Stimulated activated CD4-positive, alpha-beta T cell treated with anti-CD3 and anti-CD28 coated beads, TNF-alpha, amount 100 ng/mL, for 48 hours (primary cell): ENCODE measurements around the gene QSOX2.
A peak's percentile ranks its signal among the peaks of the same experiment; 100 is the strongest.

Experiments used
- DNase-seq, 3 donors: peaks; one replicate each; pipeline ENCODE4 v3.0.0-alpha.2; 2020; ENCODE audit warnings: low read depth in 3 of 3

QSOX2 gene

GRCh38 chr9:136245219-136246150 is at the start of gene QSOX2:
QSOX2 (minus strand) TSS chr9:136245812; CDS start chr9:136245803, 9 bp downstream.
- peak; percentile 69 to 87 (median 75) for DNase-seq

DNA sequence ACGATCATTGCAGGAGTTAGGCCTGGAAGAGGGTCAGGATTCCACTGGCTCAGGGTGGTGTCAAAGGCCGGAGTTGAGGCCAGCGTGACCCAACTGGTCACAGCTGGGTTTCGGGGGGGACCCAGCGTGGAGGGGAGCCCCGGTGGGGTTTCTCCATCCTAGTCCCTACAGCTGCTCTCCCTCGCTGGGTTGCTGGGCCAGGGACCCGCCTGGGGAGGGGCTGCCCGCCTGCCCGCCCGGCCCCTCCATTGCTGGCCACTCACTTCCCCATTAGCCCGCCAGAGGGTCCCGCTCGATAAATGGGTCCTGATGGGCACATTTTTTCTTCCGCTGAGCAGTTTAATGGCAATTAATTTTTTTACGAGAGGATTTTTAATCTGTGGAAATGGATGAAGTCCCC is 49.4 kb upstream of the QSOX2 start:
- no peak for DNase-seq

- DNase-seq, result no peak
Measured at GRCh38 chr9:136294437-136294836, 48.8 kb upstream of the QSOX2 start.

DNA sequence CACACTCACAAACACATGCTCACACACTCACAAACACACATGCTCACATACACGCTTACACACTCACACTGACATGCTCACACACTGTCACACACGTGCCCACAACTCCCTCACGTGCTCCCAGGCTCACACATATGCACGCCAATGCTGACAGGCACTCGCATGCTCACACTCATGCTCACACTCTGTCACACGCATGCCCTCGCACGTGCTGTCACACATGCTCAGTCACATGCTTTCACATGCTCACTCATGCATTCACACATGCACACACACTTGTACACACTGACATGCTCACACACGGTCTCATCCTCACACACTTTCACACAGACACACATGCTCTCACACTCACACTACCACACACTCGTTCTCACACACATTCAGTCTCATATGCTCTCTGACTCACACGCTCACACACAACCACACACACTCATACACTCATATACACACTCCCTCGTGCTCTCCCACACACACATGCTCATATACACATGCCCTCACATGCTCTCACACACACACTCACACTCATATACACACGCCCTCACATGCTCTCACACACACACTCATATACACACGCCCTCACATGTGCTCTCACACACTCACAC is 48.0 kb upstream of the QSOX2 start:
- DNase-seq, result no peak

DNA sequence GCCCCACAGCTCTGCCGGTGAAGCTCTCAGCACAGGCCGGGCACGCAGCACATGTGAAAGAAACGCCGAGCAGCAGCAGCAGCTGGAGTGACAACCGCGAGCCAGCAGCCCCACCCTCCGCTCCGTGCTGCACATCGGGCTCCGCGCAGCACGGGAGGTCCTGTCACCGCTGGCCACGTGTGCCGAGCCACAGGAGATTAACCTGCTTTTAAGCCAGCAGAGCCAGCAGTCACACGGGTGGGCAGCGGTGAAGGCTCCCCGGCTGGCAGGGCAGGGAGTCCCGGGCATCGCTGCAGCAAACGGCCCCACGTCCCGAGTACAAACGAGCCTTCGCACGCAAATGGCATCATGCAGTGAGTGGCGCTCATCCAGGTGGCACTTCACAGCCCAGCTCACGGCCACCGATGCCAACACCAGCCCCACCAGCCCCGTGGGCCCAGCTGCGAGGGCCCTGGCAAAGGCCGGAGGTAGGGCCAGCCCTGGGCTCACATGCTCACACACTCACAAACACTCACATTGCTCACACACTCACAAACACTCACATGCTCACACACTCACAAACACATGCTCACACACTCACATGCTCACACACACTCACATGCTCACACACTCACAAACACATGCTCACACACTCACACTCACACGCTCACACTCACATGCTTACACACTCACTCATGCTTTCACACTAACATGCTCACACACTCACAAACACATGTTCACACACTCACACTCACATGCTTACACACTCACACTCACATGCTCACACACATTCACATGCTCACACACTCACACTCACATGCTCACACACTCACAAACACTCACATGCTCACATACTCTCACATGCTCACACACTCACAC is 47.2 kb upstream of the QSOX2 start:
- no peak for DNase-seq

- no peak for DNase-seq
Measured at GRCh38 chr9:136292026-136292538, 46.5 kb upstream of the QSOX2 start.

DNA sequence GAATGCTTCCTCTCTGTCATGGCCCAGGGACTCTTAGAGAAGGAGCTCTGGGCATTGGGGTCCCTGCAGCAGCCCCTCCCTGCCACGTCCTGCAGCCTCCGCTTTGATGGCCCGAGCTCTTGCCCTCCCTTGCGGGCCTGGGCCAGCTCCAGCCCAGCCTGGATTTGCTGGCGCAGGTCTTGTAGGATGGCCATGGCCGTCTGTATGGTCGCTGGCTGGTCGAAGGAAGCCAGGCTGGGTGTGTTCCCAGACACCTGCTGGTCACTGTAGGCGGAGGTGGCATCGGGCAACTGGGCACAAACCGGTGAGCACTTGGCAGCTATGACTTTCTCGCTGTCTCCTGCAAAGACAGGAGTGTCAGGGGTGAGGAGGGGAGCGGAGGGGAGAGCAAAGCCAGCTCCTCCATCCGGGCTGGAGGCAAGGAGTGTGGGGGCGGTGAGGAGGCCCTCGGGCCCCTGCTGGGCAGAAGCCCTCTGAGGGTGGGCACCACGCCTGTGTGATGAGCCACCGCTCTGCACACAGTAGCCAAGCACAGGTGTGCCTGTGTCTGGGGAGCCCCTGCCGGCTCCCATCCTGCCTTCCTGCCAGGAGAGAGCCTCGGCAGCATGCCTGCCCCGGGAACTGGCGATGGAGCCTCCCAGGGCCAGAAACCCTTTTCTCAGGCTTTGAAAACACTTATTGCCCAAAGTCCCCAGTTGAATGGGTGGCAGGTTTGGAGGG is 45.9 kb upstream of the QSOX2 start:
- no peak for DNase-seq

DNA sequence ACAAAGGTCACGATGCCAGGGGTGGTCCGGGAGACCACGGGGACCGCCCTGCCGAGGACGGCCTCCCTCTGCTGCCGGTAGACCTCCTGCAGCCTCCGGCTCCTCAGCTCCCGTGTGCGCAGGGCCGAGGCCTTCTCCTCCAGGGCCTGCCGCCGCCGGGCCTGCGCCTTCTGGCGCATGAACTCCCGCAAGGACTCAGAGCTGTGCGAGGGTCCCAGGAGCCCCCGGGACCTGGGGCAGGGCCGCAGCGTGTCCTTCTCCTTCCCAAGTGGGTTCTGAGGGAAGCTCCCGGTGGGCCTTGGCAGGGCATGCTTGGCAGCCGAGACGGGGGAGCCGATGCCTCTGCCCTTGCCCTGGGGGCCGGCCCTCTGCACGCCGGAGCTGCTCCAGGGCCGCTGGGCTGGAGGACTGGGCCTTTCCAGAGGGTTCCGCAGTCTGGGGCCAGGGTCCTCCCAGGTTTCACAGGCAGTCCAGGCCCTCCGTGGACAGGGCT is 44.9 kb upstream of the QSOX2 start:
- DNase-seq, result no peak

DNA sequence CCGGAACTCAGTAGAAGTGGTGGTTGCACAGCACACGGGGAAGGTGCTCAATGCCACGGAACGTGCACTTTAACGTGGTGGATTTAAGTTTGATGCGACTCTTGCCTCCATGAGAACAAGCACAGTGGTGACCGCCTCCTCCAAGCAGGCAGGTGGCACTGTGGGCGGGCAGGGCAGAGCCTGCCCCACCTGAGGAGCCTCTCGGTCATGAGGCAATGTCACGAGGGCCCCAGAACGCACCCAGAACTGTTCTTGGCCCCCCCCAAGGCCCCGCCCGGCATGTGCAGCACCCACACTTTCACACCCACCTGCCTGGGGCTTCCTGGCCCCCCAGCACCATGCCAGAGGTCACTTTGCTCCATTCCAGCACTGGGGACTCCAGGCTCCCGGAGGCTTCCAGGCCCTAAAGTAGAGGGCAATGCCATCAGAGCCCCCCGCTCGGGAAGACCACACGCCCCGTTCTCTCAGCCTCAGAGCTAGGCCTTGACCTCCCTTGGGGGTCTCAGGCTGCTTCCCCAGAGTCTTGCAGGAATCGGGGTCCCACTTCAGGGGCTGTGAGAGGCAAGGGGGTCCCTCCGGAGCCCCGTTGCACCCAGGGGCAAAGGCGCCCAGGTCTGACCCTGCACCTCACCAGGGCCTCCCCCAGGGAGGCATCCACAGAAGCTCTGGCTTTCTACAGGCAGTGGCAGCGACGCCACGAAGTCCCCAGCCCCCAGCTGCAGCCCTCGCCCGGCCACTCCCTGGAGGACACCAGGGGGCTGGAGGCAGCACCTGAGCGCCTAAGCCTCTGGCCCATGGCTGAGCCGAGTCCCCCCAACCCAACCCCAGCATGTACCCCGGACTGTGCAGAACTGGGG is 44.3 kb upstream of the QSOX2 start:
- DNase-seq, result no peak

DNA sequence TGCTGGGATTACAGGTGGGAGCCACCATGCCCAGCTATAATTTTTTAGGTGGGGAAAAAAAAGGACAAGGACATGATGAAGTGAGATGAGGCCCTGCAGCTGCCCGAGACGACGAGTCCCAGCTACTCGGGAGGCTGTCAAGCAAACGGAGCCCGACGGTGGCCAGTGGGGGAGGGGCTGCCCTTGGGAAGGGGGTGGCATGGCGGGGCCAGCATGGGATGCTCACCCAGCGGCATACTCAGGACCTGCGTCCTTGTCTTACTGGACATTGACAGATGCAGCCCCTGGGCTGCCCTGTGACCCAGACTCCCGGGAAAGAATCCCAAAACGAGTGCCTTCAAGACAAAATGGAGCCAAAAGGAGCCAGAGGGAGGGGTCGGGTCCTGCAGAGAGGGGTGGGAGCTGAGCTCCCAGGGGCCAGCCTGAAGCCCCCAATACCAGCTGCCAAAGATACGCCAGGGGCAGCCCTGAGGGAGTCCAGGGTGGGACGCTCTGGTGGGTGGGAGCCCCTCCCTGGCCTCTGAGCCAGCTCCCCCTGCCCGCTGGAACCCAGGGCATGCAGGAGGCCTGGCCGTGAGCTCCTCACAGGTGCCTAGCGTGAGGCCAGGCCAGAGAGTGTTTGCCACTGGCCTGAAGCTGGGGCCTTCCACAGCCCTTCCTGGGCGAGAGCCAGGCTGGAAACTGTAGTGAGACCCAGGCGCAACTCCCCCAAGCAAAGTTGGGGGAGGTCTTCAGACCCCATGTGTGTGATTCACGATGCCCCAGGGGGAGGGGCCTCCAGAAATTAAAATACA is 42.5 kb upstream of the QSOX2 start:
- DNase-seq, result no peak

DNA sequence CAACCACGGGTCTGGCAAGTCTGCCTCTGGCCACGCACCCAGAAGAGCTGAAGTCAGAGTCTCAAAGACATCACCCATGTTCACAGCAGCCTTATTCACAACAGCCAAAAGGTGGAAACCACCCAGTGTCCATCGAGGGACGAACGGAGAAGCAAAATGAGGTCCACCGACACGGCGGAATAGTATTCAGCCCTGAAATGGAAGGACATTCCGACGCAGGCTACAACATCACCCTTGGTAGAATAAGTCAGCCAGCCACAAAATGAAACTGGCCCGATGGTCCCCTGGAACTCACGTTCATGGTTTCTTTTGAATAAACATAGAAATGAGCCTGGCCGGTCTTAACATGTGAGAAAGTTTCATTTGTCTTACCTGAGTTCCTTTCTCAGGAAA is 41.4 kb upstream of the QSOX2 start:
- DNase-seq, result no peak

- DNase-seq, result no peak
Measured at GRCh38 chr9:136286359-136286986, 40.9 kb upstream of the QSOX2 start.

GRCh38 chr9:136285501-136286358 is 40.1 kb upstream of the QSOX2 start:
- DNase-seq, result no peak

- no peak for DNase-seq
Measured at GRCh38 chr9:136284951-136285350, 39.3 kb upstream of the QSOX2 start.

- DNase-seq, result no peak
Measured at GRCh38 chr9:136284311-136284710, 38.7 kb upstream of the QSOX2 start.

GRCh38 chr9:136283291-136284235 is 38.0 kb upstream of the QSOX2 start:
- DNase-seq, result peak; percentile 53 to 62 (median 60)
